DMS153 (cell line): ENCODE measurements around the gene FALEC.

ENCODE experiments used
- DNase-seq: peaks from one replicate; lab custom pipeline; 2025; lab: John Stamatoyannopoulos, UW

The FALEC gene

GRCh38 chr1:150511985-150512660, 3.4 kb upstream of the FALEC start:
- no peak for DNase-seq

GRCh38 chr1:150512846-150513245, 2.7 kb upstream of the FALEC start:
- no peak for DNase-seq

- no peak for DNase-seq
Observed at GRCh38 chr1:150513351-150513791, 2.2 kb upstream of the FALEC start.

GRCh38 chr1:150514260-150514659, 1.3 kb upstream of the FALEC start:
- no peak for DNase-seq

- DNase-seq = no peak
Observed at GRCh38 chr1:150514913-150515327, 632 bp upstream of the FALEC start.

- DNase-seq = peak; percentile 50
Observed at GRCh38 chr1:150516050-150516591, 569 bp downstream of the FALEC start.

GRCh38 chr1:150516616-150517015, 1.1 kb downstream of the FALEC start:
- peak; percentile 31 for DNase-seq

GRCh38 chr1:150521196-150521968, 5.8 kb downstream of the FALEC start:
- DNase-seq = no peak

- DNase-seq = no peak
Observed at GRCh38 chr1:150525348-150525747, 9.8 kb downstream of the FALEC start.

GRCh38 chr1:150528196-150528595, 12.6 kb downstream of the FALEC start:
- DNase-seq = no peak

- no peak for DNase-seq
Observed at GRCh38 chr1:150529017-150529416, 13.5 kb downstream of the FALEC start.

GRCh38 chr1:150530491-150531159, 15.1 kb downstream of the FALEC start:
- no peak for DNase-seq

- DNase-seq = no peak
Observed at GRCh38 chr1:150532860-150533259, 17.3 kb downstream of the FALEC start.

GRCh38 chr1:150534002-150534401, 18.4 kb downstream of the FALEC start:
- DNase-seq = no peak

- DNase-seq = no peak
Observed at GRCh38 chr1:150535511-150536287, 20.1 kb downstream of the FALEC start.

- no peak for DNase-seq
Observed at GRCh38 chr1:150536836-150537731, 21.5 kb downstream of the FALEC start.

GRCh38 chr1:150537732-150538684, 22.5 kb downstream of the FALEC start:
- DNase-seq = no peak

- peak; percentile 97 for DNase-seq
Observed at GRCh38 chr1:150543500-150544143, 28.1 kb downstream of the FALEC start.

GRCh38 chr1:150544204-150544603, 28.7 kb downstream of the FALEC start:
- DNase-seq = peak; percentile 72
